Glutamatergic neuron (in vitro differentiated cells): ENCODE data around the gene PRR33. TPM values are rescaled to one million over a fixed set of nuclear protein-coding genes. Genes with fewer than 3 reads are reported as not detected.

Experiments
- DNase-seq: peaks from one replicate; pipeline ENCODE4 v3.0.0; 2022
- H3K27ac Mint-ChIP-seq: one replicate; pipeline ENCODE4 v1.8.0; 2020; ENCODE audit warnings: mild to moderate bottlenecking, mixed read lengths, inconsistent platforms; ENCODE audit not compliant: unreplicated experiment
- H3K27me3 Mint-ChIP-seq: one replicate; pipeline ENCODE4 v1.8.0; 2020; ENCODE audit warnings: mild to moderate bottlenecking, moderate library complexity, mixed read lengths, inconsistent platforms; ENCODE audit not compliant: unreplicated experiment
- H3K36me3 Mint-ChIP-seq: one replicate; pipeline ENCODE4 v1.8.0; 2020; ENCODE audit warnings: mild to moderate bottlenecking, mixed read lengths, inconsistent platforms; ENCODE audit not compliant: unreplicated experiment
- H3K4me1 Mint-ChIP-seq: one replicate; pipeline ENCODE4 v1.8.0; 2020; ENCODE audit warnings: mild to moderate bottlenecking, low read depth, mixed read lengths, inconsistent platforms; ENCODE audit not compliant: unreplicated experiment
- H3K4me3 Mint-ChIP-seq: one replicate; pipeline ENCODE4 v1.8.0; 2020; ENCODE audit warnings: mild to moderate bottlenecking, mixed read lengths, inconsistent platforms; ENCODE audit not compliant: unreplicated experiment
- H3K9me3 Mint-ChIP-seq: one replicate; pipeline ENCODE4 v1.8.0; 2020; ENCODE audit warnings: mild to moderate bottlenecking, moderate library complexity, mixed read lengths, inconsistent platforms; ENCODE audit not compliant: unreplicated experiment
- CTCF ChIP-seq: fragments of 200-600 bp; sonication (generic); IDR thresholded peaks from one replicate; pipeline ENCODE4 v1.5.0; 2021; ENCODE audit not compliant: partially characterized antibody, unreplicated experiment
- total RNA-seq: library from RNA; stranded (reverse); fragmentation: NEBNext Ultra II Directional; extraction: Animal tissue kit (Norgen Biotek cat#: 25700); gene quantifications from one replicate; pipeline ENCODE4 v1.2.1, GENCODE V29; 2021; ENCODE audit not compliant: unreplicated experiment

Gene PRR33
- total RNA-seq, 1 donor from 2014 or later, result not detected

- no peak for DNase-seq
- H3K27me3 Mint-ChIP-seq, result peaks cover 5% of the 10 kb centered on the region
- TF ChIP-seq CTCF, result no peak
- H3K4me1 Mint-ChIP-seq, result peaks cover 1% of the 10 kb centered on the region
- H3K27ac Mint-ChIP-seq, result no peak overlapping the region
- H3K4me3 Mint-ChIP-seq, result no peak overlapping the region
- no peaks in the 10 kb centered on the region for H3K36me3 Mint-ChIP-seq
- peaks cover 7% of the 10 kb centered on the region for H3K9me3 Mint-ChIP-seq
These were observed 37.4 kb downstream of the PRR33 start for GRCh38 chr11:1854132-1854948.

GRCh38 chr11:1853376-1854131 is 38.1 kb downstream of the PRR33 start:
- no peak for TF ChIP-seq CTCF
- Mint-ChIP-seq H3K27me3 (peaks cover 5% of the 10 kb centered on the region), H3K36me3 (no peaks in the 10 kb centered on the region), H3K4me3 (no peak overlapping the region), H3K4me1 (no peaks in the 10 kb centered on the region), H3K27ac (no peak overlapping the region), H3K9me3 (peaks cover 7% of the 10 kb centered on the region)
- no peak for DNase-seq

GRCh38 chr11:1852877-1853276 is 38.8 kb downstream of the PRR33 start, which contains the start of gene LSP1:
Gene LSP1, plus strand, starts transcription at chr11:1853084. Its CDS starts 61 bp downstream, at chr11:1853145.
- H3K4me3 Mint-ChIP-seq, result no peak within 1 kb of the TSS
- no peak for DNase-seq
- no peaks in the 10 kb centered on the region for H3K4me1 Mint-ChIP-seq
- H3K27ac Mint-ChIP-seq, result no peak within 1 kb of the TSS
- no peaks in the 10 kb centered on the region for H3K36me3 Mint-ChIP-seq
- peaks cover 7% of the 10 kb centered on the region for H3K9me3 Mint-ChIP-seq
- TF ChIP-seq CTCF, result no peak
- peaks cover 7% of the 10 kb centered on the region for H3K27me3 Mint-ChIP-seq

GRCh38 chr11:1852271-1852876 is 39.3 kb downstream of the PRR33 start:
- no peak for TF ChIP-seq CTCF
- no peaks in the 10 kb centered on the region for H3K36me3 Mint-ChIP-seq
- DNase-seq, result no peak
- H3K9me3 Mint-ChIP-seq, result peaks cover 5% of the 10 kb centered on the region
- peaks cover 7% of the 10 kb centered on the region for H3K27me3 Mint-ChIP-seq
- no peak overlapping the region for H3K27ac Mint-ChIP-seq
- no peaks in the 10 kb centered on the region for H3K4me1 Mint-ChIP-seq
- no peak overlapping the region for H3K4me3 Mint-ChIP-seq
